ENCODE measurements around the gene MATCAP1.

The MATCAP1 gene

DNA sequence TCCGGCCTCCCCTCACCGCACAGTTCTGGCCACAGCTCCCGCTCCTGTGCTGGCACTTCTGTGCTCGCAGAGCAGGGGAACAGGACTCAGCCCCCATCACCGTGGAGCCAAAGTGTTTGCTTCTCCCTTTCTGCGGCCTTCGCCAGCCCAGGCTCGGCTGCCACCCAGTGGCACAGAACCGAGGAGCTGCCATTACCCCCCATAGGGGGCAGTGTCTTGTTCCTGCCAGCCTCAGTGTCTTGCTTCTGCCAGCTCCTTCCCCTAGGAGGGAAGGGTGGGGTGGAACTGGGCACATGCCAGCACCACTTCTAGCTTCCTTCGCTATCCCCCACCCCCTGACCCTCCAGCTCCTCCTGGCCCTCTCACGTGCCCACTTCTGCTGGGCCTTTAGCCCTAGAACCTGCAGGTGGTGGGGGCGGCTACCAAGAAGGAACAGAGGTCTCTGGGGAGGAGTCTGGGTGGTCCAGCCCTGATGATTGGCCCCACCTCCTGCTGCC lies 14.5 kb upstream of the MATCAP1 start:
- Histone ChIP-seq H3K36me3 (ENCODE audit: insufficient read depth, low read length) (peaks cover 94% of the 10 kb centered on the region), H3K9ac (ENCODE audit: low read depth, low read length) (no peak overlapping the region), H2AFZ (ENCODE audit: low read depth, low read length) (no peak overlapping the region), H3K4me3 (ENCODE audit: low read depth in 1 of 2, low read length in 2 of 2) (no peak overlapping the region), H3K4me1 (ENCODE audit: insufficient read depth, low read length) (peaks cover 15% of the 10 kb centered on the region), H3K27me3 (ENCODE audit: insufficient read depth, low read length, poor library complexity) (no peaks in the 10 kb centered on the region), H3K9me3 (ENCODE audit: insufficient read depth, low read length, severe bottlenecking) (no peaks in the 10 kb centered on the region), H3K4me2 (ENCODE audit: insufficient read depth, low read length) (no peak overlapping the region), H4K20me1 (ENCODE audit: insufficient read depth, low read length) (peaks cover 46% of the 10 kb centered on the region), H3K79me2 (ENCODE audit: insufficient read depth, low read length) (peaks cover 19% of the 10 kb centered on the region), H3K27ac (ENCODE audit: low read length) (no peak overlapping the region)
- no peak for TF ChIP-seq EZH2 (IDR thresholded peaks at IDR 0.05; ENCODE audit: borderline replicate concordance, low read depth, low read length, severe bottlenecking)
- TF ChIP-seq, protein P1, sequence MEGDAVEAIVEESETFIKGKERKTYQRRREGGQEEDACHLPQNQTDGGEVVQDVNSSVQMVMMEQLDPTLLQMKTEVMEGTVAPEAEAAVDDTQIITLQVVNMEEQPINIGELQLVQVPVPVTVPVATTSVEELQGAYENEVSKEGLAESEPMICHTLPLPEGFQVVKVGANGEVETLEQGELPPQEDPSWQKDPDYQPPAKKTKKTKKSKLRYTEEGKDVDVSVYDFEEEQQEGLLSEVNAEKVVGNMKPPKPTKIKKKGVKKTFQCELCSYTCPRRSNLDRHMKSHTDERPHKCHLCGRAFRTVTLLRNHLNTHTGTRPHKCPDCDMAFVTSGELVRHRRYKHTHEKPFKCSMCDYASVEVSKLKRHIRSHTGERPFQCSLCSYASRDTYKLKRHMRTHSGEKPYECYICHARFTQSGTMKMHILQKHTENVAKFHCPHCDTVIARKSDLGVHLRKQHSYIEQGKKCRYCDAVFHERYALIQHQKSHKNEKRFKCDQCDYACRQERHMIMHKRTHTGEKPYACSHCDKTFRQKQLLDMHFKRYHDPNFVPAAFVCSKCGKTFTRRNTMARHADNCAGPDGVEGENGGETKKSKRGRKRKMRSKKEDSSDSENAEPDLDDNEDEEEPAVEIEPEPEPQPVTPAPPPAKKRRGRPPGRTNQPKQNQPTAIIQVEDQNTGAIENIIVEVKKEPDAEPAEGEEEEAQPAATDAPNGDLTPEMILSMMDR (IDR thresholded peaks at IDR 0.05; ENCODE audit: borderline replicate concordance, extremely low read depth, low read length, poor library complexity, severe bottlenecking), result peak; percentile 60
- peak; percentile 62 for ATAC-seq (ENCODE audit: insufficient read depth, low read depth)
- peak; percentile 34 for DNase-seq

DNA sequence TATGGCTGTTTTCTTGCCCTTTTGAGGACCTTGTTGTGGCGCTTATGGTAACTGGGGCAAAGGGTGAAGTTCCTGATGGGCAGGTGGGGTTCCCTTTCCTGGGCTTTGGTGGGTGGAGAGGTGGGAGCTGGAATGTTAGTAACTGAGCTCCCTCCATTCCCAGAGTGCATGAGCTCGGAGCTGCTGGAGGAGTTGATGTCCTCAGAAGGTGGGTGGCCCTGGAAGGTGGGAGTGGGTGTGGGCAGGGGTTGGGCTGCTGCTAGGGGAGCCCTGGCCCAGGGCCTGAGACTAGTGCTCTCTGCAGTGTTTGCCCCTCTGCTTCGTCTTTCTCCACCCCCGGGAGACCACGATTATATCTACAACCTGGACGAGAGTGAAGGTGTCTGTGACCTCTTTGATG lies 13.9 kb upstream of the MATCAP1 start:
- Histone ChIP-seq H3K4me3 (ENCODE audit: low read depth in 1 of 2, low read length in 2 of 2) (no peak overlapping the region), H3K4me2 (ENCODE audit: insufficient read depth, low read length) (no peak overlapping the region), H2AFZ (ENCODE audit: low read depth, low read length) (no peak overlapping the region), H3K36me3 (ENCODE audit: insufficient read depth, low read length) (peaks cover 92% of the 10 kb centered on the region), H3K9ac (ENCODE audit: low read depth, low read length) (no peak overlapping the region), H3K9me3 (ENCODE audit: insufficient read depth, low read length, severe bottlenecking) (no peaks in the 10 kb centered on the region), H3K79me2 (ENCODE audit: insufficient read depth, low read length) (peaks cover 25% of the 10 kb centered on the region), H3K4me1 (ENCODE audit: insufficient read depth, low read length) (peaks cover 21% of the 10 kb centered on the region), H4K20me1 (ENCODE audit: insufficient read depth, low read length) (peaks cover 51% of the 10 kb centered on the region), H3K27ac (ENCODE audit: low read length) (no peak overlapping the region), H3K27me3 (ENCODE audit: insufficient read depth, low read length, poor library complexity) (no peaks in the 10 kb centered on the region)
- DNase-seq, result no peak
- ATAC-seq (ENCODE audit: insufficient read depth, low read depth), result no peak
- TF ChIP-seq, protein P1 (IDR thresholded peaks at IDR 0.05; ENCODE audit: borderline replicate concordance, extremely low read depth, low read length, poor library complexity, severe bottlenecking), result no peak
- no peak for TF ChIP-seq EZH2 (IDR thresholded peaks at IDR 0.05; ENCODE audit: borderline replicate concordance, low read depth, low read length, severe bottlenecking)

DNA sequence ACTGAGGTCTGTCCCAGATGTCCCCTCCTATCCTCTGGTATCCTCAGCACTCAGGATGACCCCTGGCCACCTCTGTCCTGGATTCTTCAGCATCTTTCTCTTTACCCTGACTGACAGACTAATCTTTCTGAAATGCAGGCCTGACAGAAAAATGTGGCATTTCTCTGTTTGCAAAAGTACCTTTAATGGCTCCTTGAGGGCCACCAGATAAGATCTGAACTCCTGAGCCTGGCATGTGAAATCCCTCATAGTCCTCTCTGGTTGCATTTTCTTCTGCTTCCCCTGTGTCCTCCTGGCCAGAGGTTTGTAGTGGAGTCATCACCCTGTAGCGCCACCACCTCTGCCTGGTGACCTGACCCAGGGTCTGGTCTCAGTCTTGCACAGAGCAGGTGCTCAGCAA lies 13.1 kb upstream of the MATCAP1 start:
- H4K20me1 ChIP-seq (ENCODE audit: insufficient read depth, low read length), result peaks cover 48% of the 10 kb centered on the region
- no peak overlapping the region for H3K9ac ChIP-seq (ENCODE audit: low read depth, low read length)
- no peaks in the 10 kb centered on the region for H3K27me3 ChIP-seq (ENCODE audit: insufficient read depth, low read length, poor library complexity)
- DNase-seq (no peak), ATAC-seq (ENCODE audit: insufficient read depth, low read depth) (no peak)
- TF ChIP-seq EZH2 (IDR thresholded peaks at IDR 0.05; ENCODE audit: borderline replicate concordance, low read depth, low read length, severe bottlenecking), result no peak
- TF ChIP-seq, protein P1 (IDR thresholded peaks at IDR 0.05; ENCODE audit: borderline replicate concordance, extremely low read depth, low read length, poor library complexity, severe bottlenecking), result no peak
- no peak overlapping the region for H3K4me3 ChIP-seq (ENCODE audit: low read depth in 1 of 2, low read length in 2 of 2)
- peaks cover 89% of the 10 kb centered on the region for H3K36me3 ChIP-seq (ENCODE audit: insufficient read depth, low read length)
- no peak overlapping the region for H2AFZ ChIP-seq (ENCODE audit: low read depth, low read length)
- H3K4me2 ChIP-seq (ENCODE audit: insufficient read depth, low read length), result no peak overlapping the region
- H3K27ac ChIP-seq (ENCODE audit: low read length), result no peak overlapping the region
- peaks cover 25% of the 10 kb centered on the region for H3K4me1 ChIP-seq (ENCODE audit: insufficient read depth, low read length)
- no peaks in the 10 kb centered on the region for H3K9me3 ChIP-seq (ENCODE audit: insufficient read depth, low read length, severe bottlenecking)
- peaks cover 33% of the 10 kb centered on the region for H3K79me2 ChIP-seq (ENCODE audit: insufficient read depth, low read length)

DNA sequence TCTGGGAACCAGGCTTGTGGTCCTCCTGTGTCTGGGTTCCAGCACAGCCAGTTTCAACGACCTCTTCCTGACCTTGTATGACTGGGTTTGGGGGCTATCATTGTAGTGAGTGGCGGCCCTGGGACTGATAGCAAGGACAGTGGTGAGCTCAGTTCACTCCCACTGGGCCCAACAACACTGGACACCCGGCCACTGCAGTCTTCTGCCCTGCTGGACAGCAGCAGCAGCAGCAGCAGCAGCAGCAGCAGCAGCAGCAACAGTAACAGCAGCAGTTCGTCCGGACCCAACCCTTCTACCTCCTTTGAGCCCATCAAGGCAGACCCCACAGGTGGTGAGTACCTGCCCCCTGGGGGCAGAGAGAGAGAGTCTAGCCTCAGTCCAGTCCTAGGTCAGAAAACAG lies 11.9 kb upstream of the MATCAP1 start:
- Histone ChIP-seq H3K36me3 (ENCODE audit: insufficient read depth, low read length) (peaks cover 79% of the 10 kb centered on the region), H3K9ac (ENCODE audit: low read depth, low read length) (no peak overlapping the region), H3K9me3 (ENCODE audit: insufficient read depth, low read length, severe bottlenecking) (no peaks in the 10 kb centered on the region), H3K27ac (ENCODE audit: low read length) (no peak overlapping the region), H3K79me2 (ENCODE audit: insufficient read depth, low read length) (peaks cover 41% of the 10 kb centered on the region), H2AFZ (ENCODE audit: low read depth, low read length) (no peak overlapping the region), H3K4me2 (ENCODE audit: insufficient read depth, low read length) (no peak overlapping the region), H3K27me3 (ENCODE audit: insufficient read depth, low read length, poor library complexity) (no peaks in the 10 kb centered on the region), H3K4me1 (ENCODE audit: insufficient read depth, low read length) (peaks cover 36% of the 10 kb centered on the region), H4K20me1 (ENCODE audit: insufficient read depth, low read length) (peaks cover 48% of the 10 kb centered on the region), H3K4me3 (ENCODE audit: low read depth in 1 of 2, low read length in 2 of 2) (no peak overlapping the region)
- ATAC-seq (ENCODE audit: insufficient read depth, low read depth) (no peak), DNase-seq (no peak)
- TF ChIP-seq EZH2 (IDR thresholded peaks at IDR 0.05; ENCODE audit: borderline replicate concordance, low read depth, low read length, severe bottlenecking), result no peak
- TF ChIP-seq, protein P1 (IDR thresholded peaks at IDR 0.05; ENCODE audit: borderline replicate concordance, extremely low read depth, low read length, poor library complexity, severe bottlenecking), result no peak
